PC-3 (cell line): Measurements from ENCODE around the gene MRRF. TPM values are rescaled to one million over a fixed set of nuclear protein-coding genes. Genes with fewer than 3 reads are reported as not detected.

ENCODE experiments used
- ATAC-seq: fragments of 200-7000 bp; cut with Tn5 transposase; 2 replicates; pipeline ENCODE4 v1.9.1; 2020; ENCODE audit warnings: mild to moderate bottlenecking, moderate library complexity
- BruUV-seq: library from RNA; stranded (reverse); fragments of 400-500 nt; replicated peaks from 2 replicates; lab custom pipeline; 2021; lab: Mats Ljungman, UMichigan
- CTCF ChIA-PET: fragments of 300-600 bp; sonication (Branson Sonifier 250); formaldehyde crosslinking; loops from one replicate; lab custom pipeline; 2022; ENCODE audit warnings: antibody characterized with exemption; lab: Charles Lee
- POLR2A ChIA-PET: fragments of 300-600 bp; sonication (Branson Sonifier 250); formaldehyde crosslinking; loops from one replicate; lab custom pipeline; 2022; ENCODE audit warnings: antibody characterized with exemption; ENCODE audit not compliant: unreplicated experiment; lab: Charles Lee
- DNase-seq: peaks from one replicate; pipeline ENCODE4 v3.0.0-alpha.2; 2015
- H2AFZ ChIP-seq: fragments of 300-600 bp; sonication (generic); 2 replicates; pipeline ENCODE4 v1.6.0; 2016; ENCODE audit warnings: antibody characterized with exemption, low read length
- H3F3A ChIP-seq: fragments of 300-600 bp; sonication (generic); one replicate; pipeline ENCODE4 v1.6.0; 2017; ENCODE audit warnings: antibody characterized with exemption, low read length, control low read depth, mild to moderate bottlenecking; ENCODE audit not compliant: unreplicated experiment
- H3K27ac ChIP-seq: fragments of 300-600 bp; sonication (generic); 2 replicates; pipeline ENCODE4 v1.5.1; 2016; ENCODE audit warnings: mild to moderate bottlenecking, low read length
- H3K27me3 ChIP-seq: fragments of 300-600 bp; sonication (generic); 2 replicates; pipeline ENCODE4 v1.6.1; 2016; ENCODE audit warnings: low read length, mixed read lengths
- H3K36me3 ChIP-seq: fragments of 300-600 bp; sonication (generic); 2 replicates; pipeline ENCODE4 v1.6.1; 2016; ENCODE audit warnings: low read depth, mixed run types, low read length, mixed read lengths
- H3K4me1 ChIP-seq: fragments of 300-600 bp; sonication (generic); 2 replicates; pipeline ENCODE4 v1.5.1; 2016; ENCODE audit warnings: low read length; ENCODE audit not compliant: insufficient read depth
- H3K4me2 ChIP-seq: fragments of 300-600 bp; sonication (generic); 2 replicates; pipeline ENCODE4 v1.6.0; 2016; ENCODE audit warnings: low read length
- H3K4me3 ChIP-seq: fragments of 300-600 bp; sonication (generic); 2 replicates; pipeline ENCODE4 v1.5.1; 2016; ENCODE audit warnings: mild to moderate bottlenecking, low read length, mixed read lengths
- H3K79me2 ChIP-seq: fragments of 300-600 bp; sonication (generic); 2 replicates; pipeline ENCODE4 v1.6.1; 2017; ENCODE audit warnings: low read length, mixed read lengths
- H3K9ac ChIP-seq: fragments of 300-600 bp; sonication (generic); 2 replicates; pipeline ENCODE4 v1.6.0; 2016; ENCODE audit warnings: mild to moderate bottlenecking, low read length
- H3K9me2 ChIP-seq: fragments of 300-600 bp; sonication (generic); replicated peaks from 2 replicates; pipeline ENCODE4 v1.6.1; 2016; ENCODE audit warnings: mixed run types, low read length, mixed read lengths
- H3K9me3 ChIP-seq: fragments of 300-600 bp; sonication (generic); 2 replicates; pipeline ENCODE4 v1.6.1; 2016; ENCODE audit warnings: low read length, mixed read lengths
- H4K20me1 ChIP-seq: fragments of 300-600 bp; sonication (generic); 2 replicates; pipeline ENCODE4 v1.6.1; 2016; ENCODE audit warnings: low read length, mixed read lengths
- EZH2 ChIP-seq: fragments of 300-600 bp; sonication (generic); IDR thresholded peaks from one replicate; pipeline ENCODE4 v1.6.1; 2017; ENCODE audit warnings: antibody characterized with exemption, mild to moderate bottlenecking, low read length; ENCODE audit not compliant: unreplicated experiment
- EZH2phosphoT487 ChIP-seq: fragments of 300-600 bp; sonication (generic); IDR thresholded peaks from 2 replicates; pipeline ENCODE4 v1.6.1; 2018; ENCODE audit warnings: mild to moderate bottlenecking, antibody characterized with exemption, low read length, borderline replicate concordance
- intact Hi-C: fragments of 100-400 bp; cut with micrococcal nuclease; formaldehyde crosslinking; loops from 2 replicates; pipeline ENCODE4 v1.9.0; 2023
- total RNA-seq: library from RNA; depleted of rRNA; stranded (reverse); fragments of >200 nt; gene quantifications from 2 replicates; pipeline ENCODE4 v1.2.3, GENCODE V29; 2014
- TF ChIP-seq, protein P1 (sequence below): fragments of 300-600 bp; sonication (generic); conservative IDR thresholded peaks from 2 replicates; pipeline ENCODE4 v1.5.1; 2017; ENCODE audit warnings: antibody characterized with exemption, low read depth, mild to moderate bottlenecking, low read length

The MRRF gene
- total RNA-seq, 1 experiment from 2014 or later = 30.2 TPM

GRCh38 chr9:122218071-122218934 is 46.4 kb upstream of the MRRF start:
- Histone ChIP-seq H3K4me3 (no peak overlapping the region), H3K36me3 (no peaks in the 10 kb centered on the region), H3K9me3 (no peaks in the 10 kb centered on the region), H3K9me2 (no peaks in the 10 kb centered on the region), H3K79me2 (peaks cover 3% of the 10 kb centered on the region), H3K4me2 (peak overlapping the region; percentile 53), H4K20me1 (no peaks in the 10 kb centered on the region), H3K9ac (no peak overlapping the region), H3K27me3 (no peaks in the 10 kb centered on the region), H2AFZ (peak overlapping the region; percentile 43; the same call in 1 of the 2 replicates), H3F3A (no peaks in the 10 kb centered on the region), H3K27ac (peak overlapping the region; percentile 67), H3K4me1 (peaks cover 23% of the 10 kb centered on the region)
- intact Hi-C loops = no loop called here
- ChIA-PET CTCF (no interaction called here), POLR2A (no interaction called here)
- DNase-seq (peak; percentile 53), ATAC-seq (peak; percentile 60)
- BruUV-seq = no TSS peak
- TF ChIP-seq EZH2phosphoT487 = no peak
- TF ChIP-seq, protein P1, sequence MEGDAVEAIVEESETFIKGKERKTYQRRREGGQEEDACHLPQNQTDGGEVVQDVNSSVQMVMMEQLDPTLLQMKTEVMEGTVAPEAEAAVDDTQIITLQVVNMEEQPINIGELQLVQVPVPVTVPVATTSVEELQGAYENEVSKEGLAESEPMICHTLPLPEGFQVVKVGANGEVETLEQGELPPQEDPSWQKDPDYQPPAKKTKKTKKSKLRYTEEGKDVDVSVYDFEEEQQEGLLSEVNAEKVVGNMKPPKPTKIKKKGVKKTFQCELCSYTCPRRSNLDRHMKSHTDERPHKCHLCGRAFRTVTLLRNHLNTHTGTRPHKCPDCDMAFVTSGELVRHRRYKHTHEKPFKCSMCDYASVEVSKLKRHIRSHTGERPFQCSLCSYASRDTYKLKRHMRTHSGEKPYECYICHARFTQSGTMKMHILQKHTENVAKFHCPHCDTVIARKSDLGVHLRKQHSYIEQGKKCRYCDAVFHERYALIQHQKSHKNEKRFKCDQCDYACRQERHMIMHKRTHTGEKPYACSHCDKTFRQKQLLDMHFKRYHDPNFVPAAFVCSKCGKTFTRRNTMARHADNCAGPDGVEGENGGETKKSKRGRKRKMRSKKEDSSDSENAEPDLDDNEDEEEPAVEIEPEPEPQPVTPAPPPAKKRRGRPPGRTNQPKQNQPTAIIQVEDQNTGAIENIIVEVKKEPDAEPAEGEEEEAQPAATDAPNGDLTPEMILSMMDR = no peak
- no peak for TF ChIP-seq EZH2

- BruUV-seq = no TSS peak
- POLR2A ChIA-PET = no interaction called here
Observed at GRCh38 chr9:122218935-122219855, 45.5 kb upstream of the MRRF start.

More at GRCh38 chr9:122218935-122219855, 45.5 kb upstream of the MRRF start:
- CTCF ChIA-PET = no interaction called here
- H3K79me2 ChIP-seq = no peaks in the 10 kb centered on the region
- H3K9me2 ChIP-seq = no peaks in the 10 kb centered on the region
- H3K36me3 ChIP-seq = no peaks in the 10 kb centered on the region
- no peak overlapping the region for H3K9ac ChIP-seq
- H3K27ac ChIP-seq = no peak overlapping the region
- no peak overlapping the region for H3K4me2 ChIP-seq
- H3K4me3 ChIP-seq = no peak overlapping the region
- TF ChIP-seq, protein P1 = no peak
- TF ChIP-seq EZH2phosphoT487 (no peak), EZH2 (no peak)
- intact Hi-C loops = no loop called here
- no peak overlapping the region for H2AFZ ChIP-seq
- no peaks in the 10 kb centered on the region for H3K9me3 ChIP-seq
- no peaks in the 10 kb centered on the region for H3K27me3 ChIP-seq
- ATAC-seq = no peak
- no peaks in the 10 kb centered on the region for H3F3A ChIP-seq
- DNase-seq = no peak
- peaks cover 19% of the 10 kb centered on the region for H3K4me1 ChIP-seq
- no peaks in the 10 kb centered on the region for H4K20me1 ChIP-seq
